ENCODE data around the gene PHB1.

PHB1 gene

GRCh38 chr17:49414622-49415350 lies at the start of gene PHB1:
PHB1 (minus strand) TSS chr17:49414882; CDS start chr17:49413264, 1,618 bp downstream.
- peak; percentile 85 for DNase-seq

GRCh38 chr17:49464049-49464448 lies 49.4 kb upstream of the PHB1 start:
- DNase-seq = no peak

DNA sequence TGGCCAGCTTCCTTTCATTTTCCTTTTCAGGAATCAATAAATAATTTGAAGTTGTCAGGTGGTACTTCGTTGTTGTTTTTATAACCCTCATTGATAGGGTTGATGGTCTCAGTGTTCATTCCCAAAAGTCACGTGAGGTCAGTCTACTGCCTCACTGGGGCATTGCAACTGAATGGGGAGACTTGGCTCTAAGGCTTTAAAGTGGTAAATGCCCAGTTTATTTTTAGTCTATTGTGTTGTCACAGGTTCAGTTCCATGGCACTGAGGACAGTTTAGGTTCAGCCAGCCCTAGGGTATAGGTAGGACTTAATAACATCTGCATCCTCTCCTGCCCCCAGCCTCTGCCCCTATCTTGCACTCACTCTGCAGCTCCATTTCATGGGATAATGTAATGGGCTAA lies 46.9 kb upstream of the PHB1 start:
- no peak for DNase-seq

GRCh38 chr17:49460401-49460800 lies 45.7 kb upstream of the PHB1 start:
- no peak for DNase-seq

DNA sequence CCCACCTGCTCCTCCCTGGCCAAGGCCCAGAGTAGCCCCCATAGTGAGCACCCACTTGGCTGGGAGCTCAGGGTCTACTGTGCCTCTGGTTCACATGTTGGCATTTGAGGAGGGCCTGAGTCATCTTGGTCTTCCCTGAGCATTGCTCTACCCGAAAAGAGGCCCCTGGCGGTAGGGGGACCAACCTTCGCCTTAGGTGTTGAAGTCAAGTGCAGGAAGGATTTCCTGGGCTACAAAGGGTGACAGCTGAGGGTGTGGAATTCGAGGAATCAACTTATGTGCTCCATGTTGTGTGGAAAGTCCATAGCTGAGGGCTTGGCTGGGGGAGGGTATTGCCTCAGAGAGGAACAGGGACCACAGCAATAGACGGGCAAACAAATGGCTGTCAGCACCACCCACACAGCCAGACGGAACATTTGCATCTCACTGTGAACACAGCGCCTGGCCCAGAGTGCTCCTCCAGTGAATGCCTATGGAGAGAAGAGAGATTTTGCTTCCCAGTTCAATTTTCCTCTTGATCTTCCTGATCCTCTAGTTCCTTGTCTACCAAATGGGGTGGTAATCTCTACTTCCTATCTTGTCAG lies 44.8 kb upstream of the PHB1 start:
- no peak for DNase-seq

DNA sequence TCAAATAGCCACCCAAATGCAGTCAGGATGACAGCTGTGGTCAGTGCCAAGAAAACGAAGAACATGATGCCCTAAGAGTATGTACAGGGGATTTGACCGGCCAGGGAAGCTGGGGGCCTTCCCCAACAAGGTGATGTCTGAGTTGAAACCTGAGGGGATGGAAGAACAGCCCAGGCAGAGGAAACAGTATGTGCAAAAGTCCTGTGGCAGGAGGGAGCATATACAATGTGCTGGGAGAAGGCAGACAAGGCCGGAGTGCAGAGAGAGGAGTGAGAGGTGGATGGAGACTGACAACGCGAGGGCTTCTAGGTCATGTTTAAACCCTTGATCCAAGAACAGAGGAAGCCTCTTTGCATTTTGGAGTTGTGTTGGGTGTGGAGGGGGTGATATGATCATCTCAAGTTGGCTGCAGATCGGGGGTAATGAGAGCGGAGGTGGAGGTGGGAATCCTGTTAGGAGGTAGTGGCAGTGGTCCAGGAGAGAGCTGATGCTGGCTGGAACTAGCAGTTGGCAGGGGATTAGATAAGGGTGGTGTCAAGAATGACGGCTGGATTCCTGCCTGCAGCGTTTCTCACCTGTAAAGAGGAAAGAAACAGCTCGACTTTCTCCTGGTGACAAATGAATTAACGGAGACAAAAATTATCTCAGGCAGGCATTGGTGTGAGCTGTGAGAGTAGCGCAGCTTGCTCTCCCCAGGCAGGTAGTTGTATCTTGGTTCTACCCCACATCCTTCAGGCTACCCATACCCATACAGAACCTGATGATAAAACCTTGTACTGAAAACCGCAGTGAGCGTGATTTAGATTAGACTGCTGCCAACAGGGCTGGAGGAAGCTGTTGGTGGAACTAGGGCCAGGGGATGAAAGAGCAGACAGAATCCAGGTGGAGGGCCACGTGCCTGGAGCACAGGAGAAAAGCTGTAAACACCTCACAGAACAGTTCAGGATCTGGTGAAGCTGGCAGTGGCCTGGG lies 43.2 kb upstream of the PHB1 start:
- no peak for DNase-seq

GRCh38 chr17:49456183-49456965 lies 41.7 kb upstream of the PHB1 start:
- no peak for DNase-seq

DNA sequence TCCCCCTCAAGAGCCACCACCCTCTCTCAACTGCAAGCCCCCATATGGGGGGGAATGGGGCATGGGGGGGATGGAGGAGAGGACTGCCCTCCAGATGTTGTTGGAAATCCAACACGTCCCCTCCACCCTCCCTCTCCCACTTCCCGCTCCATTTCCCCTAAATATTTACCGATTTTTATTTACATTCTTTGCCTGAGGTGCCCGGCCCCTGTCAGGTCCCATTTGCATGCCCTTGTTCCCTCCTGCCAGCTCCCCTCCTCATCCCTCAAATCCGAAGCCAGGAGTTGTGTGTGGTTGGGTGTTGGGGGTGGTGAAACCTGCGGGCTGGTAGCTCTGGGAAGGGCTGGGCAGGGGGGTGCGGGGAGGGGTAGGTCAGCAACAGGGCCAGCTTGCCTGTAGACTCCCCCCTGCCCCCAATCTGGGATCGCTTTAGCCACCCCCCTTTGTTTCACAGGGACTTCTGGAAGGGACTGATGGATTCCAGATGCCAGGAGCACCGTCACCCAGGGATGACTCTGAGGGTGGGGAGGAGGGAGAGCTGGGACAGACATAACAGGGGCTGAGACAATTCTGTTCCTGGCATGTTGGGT lies 40.7 kb upstream of the PHB1 start:
- DNase-seq = no peak

- DNase-seq = no peak
Measured at GRCh38 chr17:49454050-49454449, 39.4 kb upstream of the PHB1 start.

- no peak for DNase-seq
Measured at GRCh38 chr17:49452661-49453060, 38.0 kb upstream of the PHB1 start.

- no peak for DNase-seq
Measured at GRCh38 chr17:49452201-49452600, 37.5 kb upstream of the PHB1 start.

DNA sequence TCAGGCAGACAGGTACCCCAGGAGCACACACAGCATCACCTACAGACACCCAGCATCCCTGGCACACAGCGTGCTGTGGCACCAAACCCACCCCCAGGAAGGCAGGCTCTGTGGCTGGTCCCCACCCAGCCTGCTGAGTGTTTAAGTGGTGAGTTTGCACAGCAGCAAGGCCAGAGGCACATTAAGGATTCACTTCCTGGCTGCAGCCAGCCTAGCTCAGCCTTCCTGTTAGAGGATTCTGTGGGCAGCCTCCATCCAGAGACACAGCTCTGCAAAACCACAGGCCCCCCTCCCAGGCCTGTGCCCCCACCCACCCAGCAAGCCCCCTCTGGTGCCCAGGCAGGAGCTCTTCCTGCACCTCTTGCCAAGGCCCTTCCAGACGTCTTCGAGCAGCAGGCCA lies 36.1 kb upstream of the PHB1 start:
- DNase-seq = no peak

- DNase-seq = no peak
Measured at GRCh38 chr17:49450181-49450580, 35.5 kb upstream of the PHB1 start.

DNA sequence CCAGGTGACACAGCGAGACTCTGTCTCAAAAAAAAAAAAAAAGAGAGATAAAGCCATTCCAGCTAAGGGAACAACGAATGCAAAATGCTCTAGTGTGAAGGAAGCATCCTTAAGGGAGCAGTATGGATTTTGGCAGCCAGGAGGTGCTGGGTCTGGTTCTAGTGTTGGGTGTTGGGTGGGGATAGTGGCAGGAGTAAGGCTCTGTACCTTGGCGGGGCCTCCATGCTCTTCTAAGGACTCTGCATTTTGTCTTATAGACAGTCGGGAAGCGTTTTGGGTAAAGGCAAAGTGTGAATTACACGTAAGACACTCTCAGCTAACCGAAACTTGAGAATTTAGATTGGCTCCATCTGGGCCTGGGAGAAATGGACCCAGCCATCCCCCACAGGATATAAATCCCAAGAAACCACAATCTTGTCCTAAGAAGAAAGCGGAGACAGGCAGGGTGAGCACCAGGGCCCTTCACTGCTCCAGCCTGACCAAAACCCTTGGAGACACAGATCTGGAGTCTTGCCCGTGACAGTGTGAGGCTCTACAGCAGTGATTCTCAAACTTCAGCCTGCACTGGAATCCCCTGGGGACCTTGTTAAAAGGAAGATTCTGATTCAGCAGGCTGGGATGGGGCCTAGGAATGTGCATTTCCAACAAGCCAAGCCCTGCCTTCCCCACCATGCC lies 33.1 kb upstream of the PHB1 start:
- no peak for DNase-seq

DNA sequence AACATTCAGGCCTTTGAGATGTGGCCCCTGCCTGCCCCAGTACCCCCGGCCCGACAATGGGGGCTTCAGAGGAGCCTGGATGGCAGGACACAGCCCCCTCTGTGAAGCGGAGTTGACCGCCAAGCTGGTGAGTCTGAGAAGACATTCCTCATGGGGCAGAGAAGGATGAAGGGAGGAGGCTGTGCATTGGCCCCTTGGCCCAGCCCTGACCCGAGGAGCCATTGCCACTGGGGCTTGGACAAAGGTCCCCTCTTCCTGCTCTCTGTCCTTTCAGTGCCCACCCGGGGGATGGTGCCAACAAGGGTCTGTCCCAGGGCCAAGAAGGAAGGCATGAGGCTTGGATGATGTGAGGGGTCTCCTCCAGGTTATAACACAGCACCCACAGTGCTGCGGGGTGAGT lies 30.9 kb upstream of the PHB1 start:
- DNase-seq = no peak

GRCh38 chr17:49444384-49444783 lies 29.7 kb upstream of the PHB1 start:
- DNase-seq = no peak

- no peak for DNase-seq
Measured at GRCh38 chr17:49443862-49444261, 29.2 kb upstream of the PHB1 start.

GRCh38 chr17:49442041-49442440 lies 27.4 kb upstream of the PHB1 start:
- no peak for DNase-seq

GRCh38 chr17:49441578-49441977 lies 26.9 kb upstream of the PHB1 start:
- no peak for DNase-seq

DNA sequence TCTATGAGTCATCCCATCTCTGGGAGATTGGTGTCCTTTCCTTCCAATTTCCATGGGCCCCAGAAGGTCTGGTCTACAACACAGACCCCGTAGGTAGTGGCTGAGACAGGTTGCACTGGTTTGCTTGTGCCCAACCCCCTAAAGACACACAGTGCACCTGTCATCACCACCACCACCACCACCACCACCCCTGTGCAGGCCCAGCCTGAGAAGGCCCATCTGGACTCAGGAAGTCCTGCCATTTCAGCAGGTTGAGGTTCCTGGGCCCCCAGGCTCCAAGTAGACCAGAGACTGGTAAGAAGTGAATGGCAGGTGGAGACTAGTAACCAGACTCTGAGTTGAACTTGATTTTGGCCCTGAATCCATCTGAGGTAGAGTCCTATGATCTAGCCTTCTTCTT lies 25.9 kb upstream of the PHB1 start:
- no peak for DNase-seq

GRCh38 chr17:49439673-49440571 lies 25.2 kb upstream of the PHB1 start:
- DNase-seq = no peak

All from NCI-H2029 treated with DMSO at 0.1 percent for 48 hours (cell line).